Measurements from ENCODE around the gene CAMSAP2.

The CAMSAP2 gene

DNA sequence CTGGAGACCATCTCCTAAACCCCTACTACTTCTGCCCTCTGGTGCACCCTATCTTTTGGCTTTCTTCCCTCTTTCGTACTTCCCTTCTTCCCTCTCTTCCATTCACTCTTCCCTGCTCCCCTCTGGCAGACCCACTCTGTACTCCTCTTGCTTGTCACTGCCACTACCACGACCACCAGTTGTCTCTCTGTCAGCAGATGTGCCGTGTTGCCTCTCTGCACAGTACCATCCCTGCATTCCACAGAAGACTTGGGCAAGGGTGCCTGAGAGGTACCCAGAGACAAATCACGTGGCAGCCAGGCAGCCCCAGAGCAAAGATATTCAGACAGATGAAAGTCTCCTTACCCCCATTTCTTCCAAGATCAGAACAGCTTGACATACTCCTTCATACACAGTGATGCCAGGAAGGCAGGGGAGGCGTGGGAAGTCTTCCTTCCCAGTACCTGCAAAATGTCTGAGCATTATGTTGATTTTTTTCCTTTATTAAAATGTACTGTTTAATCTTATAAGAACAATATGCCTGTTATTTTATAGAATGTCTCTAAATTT is 15.0 kb downstream of the CAMSAP2 start:
- Histone ChIP-seq H3K4me3 (no peak overlapping the region), H3K4me1 (no peaks in the 10 kb centered on the region), H3K4me2 (no peak overlapping the region), H3K9me3 (no peaks in the 10 kb centered on the region), H3K27ac (no peak overlapping the region), H3K9ac (no peak overlapping the region), H3K27me3 (no peaks in the 10 kb centered on the region), H3K36me3 (peaks cover 21% of the 10 kb centered on the region; the same call in 1 of the 2 replicates), H4K20me1 (no peaks in the 10 kb centered on the region)
- no peak for TF ChIP-seq Cebpa-rat (IDR thresholded peaks at IDR 0.05)

DNA sequence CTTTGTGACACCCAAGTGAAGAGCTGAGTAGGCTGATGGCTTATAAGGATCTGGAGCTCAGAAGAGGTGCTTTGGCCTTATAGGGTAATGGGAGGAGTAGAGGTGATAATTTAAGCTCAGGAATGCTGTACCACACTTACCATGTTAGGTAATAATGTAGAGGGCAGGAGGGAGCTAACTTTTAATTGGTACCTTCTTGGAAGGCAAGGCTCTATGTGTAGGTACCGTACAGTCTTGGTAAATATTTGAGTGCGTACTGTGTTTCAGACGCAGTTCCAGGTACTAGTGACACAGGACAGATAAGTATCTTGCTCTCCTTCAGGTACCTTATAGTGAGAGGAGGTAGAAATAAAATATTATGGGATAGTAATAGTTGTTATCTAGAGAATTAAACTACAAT is 16.8 kb downstream of the CAMSAP2 start:
- no peaks in the 10 kb centered on the region for H3K9me3 ChIP-seq
- H3K27me3 ChIP-seq: no peaks in the 10 kb centered on the region
- H3K4me2 ChIP-seq: no peak overlapping the region
- no peak overlapping the region for H3K4me3 ChIP-seq
- no peaks in the 10 kb centered on the region for H3K4me1 ChIP-seq
- no peak overlapping the region for H3K27ac ChIP-seq
- H3K9ac ChIP-seq: no peak overlapping the region
- no peaks in the 10 kb centered on the region for H4K20me1 ChIP-seq
- no peak for TF ChIP-seq Cebpa-rat (IDR thresholded peaks at IDR 0.05)
- peaks cover 15% of the 10 kb centered on the region; the same call in 1 of the 2 replicates for H3K36me3 ChIP-seq

DNA sequence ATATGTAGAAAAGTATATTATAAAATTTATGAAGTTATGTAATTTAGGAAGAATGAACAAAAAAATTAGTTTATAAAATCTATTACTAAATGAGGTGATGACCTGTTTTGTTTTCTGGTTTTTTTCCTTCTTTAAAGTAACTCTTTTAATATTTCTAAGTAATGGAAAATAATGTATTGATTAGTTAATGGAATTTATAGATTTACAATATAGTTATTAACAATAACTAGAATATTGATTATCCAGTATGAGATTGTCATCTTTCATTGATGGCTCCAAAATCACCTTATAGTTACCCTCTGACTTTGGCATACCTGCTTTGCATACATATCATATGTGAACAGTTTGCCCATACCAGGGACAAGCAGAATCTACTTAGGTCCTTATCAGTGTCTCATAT is 23.4 kb downstream of the CAMSAP2 start:
- Histone ChIP-seq H3K4me1 (no peaks in the 10 kb centered on the region), H3K4me3 (no peak overlapping the region), H3K9me3 (no peaks in the 10 kb centered on the region), H3K36me3 (peaks cover 28% of the 10 kb centered on the region), H4K20me1 (no peaks in the 10 kb centered on the region), H3K27ac (no peak overlapping the region), H3K27me3 (no peaks in the 10 kb centered on the region), H3K9ac (no peak overlapping the region), H3K4me2 (no peak overlapping the region)
- no peak for TF ChIP-seq Cebpa-rat (IDR thresholded peaks at IDR 0.05)

DNA sequence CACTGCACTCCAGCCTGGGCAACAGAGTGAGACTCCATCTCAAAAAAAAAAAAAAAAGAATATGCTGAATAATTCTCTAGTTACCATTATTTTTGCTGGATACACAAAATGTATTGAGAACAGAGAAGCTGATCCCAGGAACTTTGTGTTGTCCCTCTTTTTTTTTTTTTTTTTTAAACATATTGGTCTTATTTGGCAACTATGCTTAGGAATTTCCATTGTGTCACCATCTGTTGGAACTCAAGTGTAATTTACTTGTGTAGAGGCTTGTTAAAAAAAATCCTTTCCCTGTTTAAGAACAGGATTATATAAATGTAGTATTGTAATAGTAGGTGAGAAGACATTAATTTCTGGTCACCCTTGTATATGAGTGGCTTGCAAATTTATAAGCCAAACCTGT is 28.6 kb downstream of the CAMSAP2 start:
- peaks cover 44% of the 10 kb centered on the region for H3K36me3 ChIP-seq
- no peak overlapping the region for H3K9ac ChIP-seq
- no peaks in the 10 kb centered on the region for H4K20me1 ChIP-seq
- no peak overlapping the region for H3K4me2 ChIP-seq
- H3K9me3 ChIP-seq: no peaks in the 10 kb centered on the region
- H3K27ac ChIP-seq: no peak overlapping the region
- TF ChIP-seq Cebpa-rat (IDR thresholded peaks at IDR 0.05): no peak
- H3K4me1 ChIP-seq: no peaks in the 10 kb centered on the region
- H3K27me3 ChIP-seq: no peaks in the 10 kb centered on the region
- no peak overlapping the region for H3K4me3 ChIP-seq

DNA sequence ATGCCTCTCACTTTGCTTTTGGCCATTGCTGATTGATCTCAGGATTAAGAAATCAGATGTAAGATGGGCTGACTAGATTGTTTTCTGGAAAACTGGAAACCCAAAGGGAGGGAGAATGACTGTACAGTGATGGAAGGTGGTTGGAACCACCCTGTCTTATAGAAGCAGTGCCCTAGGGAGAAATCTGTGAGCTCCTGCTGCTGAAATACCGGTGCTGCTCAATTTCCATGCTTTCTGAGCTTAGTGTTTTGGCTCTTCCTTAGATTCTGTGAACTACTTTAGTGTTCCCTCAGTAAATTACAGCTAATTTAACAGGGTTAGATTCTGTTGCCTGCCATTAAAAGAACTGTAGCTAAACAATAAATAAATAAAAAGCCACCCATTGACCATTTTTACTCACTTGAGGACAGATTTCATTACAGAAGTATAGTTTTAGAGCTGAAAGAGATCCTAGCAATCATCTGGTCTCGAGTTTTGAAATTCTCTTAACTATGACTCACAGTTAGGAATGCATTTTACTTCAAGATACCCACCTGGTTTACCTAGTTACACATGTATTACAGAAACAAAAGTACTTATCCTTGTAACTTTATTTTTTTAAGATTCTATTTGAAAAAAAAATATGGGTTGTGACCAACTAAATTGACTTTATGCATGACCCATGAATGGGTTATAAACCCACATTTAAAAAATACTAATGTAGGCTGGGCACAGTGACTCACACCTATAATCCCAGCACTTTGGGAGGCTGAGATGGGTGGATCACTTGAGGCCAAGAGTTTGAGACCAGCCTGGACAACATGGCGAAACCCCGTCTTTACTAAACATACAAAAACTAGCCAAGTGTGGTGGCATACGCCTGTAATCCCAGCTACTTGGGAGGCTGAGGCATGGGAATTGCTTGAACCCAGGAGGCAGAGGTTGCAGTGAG is 33.2 kb downstream of the CAMSAP2 start:
- H3K36me3 ChIP-seq: peaks cover 33% of the 10 kb centered on the region
- H3K27ac ChIP-seq: no peak overlapping the region
- no peak overlapping the region for H3K9ac ChIP-seq
- H3K4me3 ChIP-seq: no peak overlapping the region
- no peak for TF ChIP-seq Cebpa-rat (IDR thresholded peaks at IDR 0.05)
- H3K9me3 ChIP-seq: no peaks in the 10 kb centered on the region
- no peak overlapping the region for H3K4me2 ChIP-seq
- no peaks in the 10 kb centered on the region for H4K20me1 ChIP-seq
- peaks cover 26% of the 10 kb centered on the region for H3K4me1 ChIP-seq
- H3K27me3 ChIP-seq: no peaks in the 10 kb centered on the region

DNA sequence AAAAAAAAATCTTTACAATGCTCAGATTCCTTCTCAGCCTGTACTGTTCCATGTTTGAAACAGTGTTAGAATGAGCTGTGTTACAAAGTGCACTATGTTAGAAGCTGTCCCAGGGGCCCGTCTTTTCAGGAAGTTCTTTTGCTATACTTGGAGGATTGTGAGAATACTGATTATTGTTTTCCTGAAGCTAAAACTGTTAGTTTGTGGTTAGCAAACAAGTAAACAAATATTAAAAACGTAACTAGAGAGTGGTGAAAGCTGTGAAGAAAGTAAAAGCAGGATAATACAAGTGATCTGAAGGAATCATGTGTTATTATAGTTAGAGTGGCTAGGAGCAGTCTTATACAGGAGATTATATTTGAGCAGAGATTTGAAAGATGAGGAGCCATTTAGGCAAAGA is 35.6 kb downstream of the CAMSAP2 start:
- Histone ChIP-seq H3K4me2 (peak overlapping the region; percentile 74), H3K27ac (peak overlapping the region; percentile 61; the same call in 1 of the 2 replicates), H3K4me3 (peak overlapping the region; percentile 25; the same call in 1 of the 2 replicates), H3K9me3 (no peaks in the 10 kb centered on the region), H4K20me1 (no peaks in the 10 kb centered on the region), H3K36me3 (peaks cover 20% of the 10 kb centered on the region), H3K27me3 (no peaks in the 10 kb centered on the region), H3K4me1 (peaks cover 26% of the 10 kb centered on the region), H3K9ac (peak overlapping the region; percentile 39)
- TF ChIP-seq Cebpa-rat (IDR thresholded peaks at IDR 0.05): no peak

DNA sequence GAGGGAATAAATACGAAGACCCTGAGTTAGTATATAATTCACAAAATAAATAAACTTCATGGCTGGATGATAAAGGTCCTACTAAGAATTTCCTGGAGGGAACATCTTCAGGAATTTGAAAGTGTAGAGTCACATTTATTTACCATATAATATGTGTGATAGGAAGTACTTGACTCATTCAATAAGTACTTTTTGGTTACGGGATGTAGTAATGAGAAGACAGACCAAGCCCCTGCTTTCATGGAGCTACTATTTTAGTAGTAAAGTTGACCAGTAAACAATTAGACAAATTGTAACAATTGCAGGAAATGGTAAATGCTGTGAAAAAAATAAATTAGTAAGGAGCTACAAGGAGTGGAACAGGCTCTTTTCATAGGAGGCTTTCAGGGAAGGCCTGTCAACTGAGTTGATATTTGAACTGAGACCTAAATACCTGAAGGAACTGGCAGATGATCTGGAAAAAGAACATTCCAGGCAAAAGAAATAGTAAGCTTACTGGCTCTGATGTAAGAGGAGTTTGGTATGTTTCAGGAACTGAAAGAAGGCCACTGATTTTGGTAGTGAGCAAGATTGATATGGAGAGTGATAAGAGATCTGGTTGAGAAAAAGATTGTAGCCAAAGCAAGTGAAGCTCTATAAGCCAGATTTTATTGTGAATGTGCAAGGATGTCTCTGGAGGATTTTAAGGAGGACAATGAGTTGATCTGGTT is 36.2 kb downstream of the CAMSAP2 start:
- TF ChIP-seq Cebpa-rat (IDR thresholded peaks at IDR 0.05): no peak
- Histone ChIP-seq H3K27ac (peak overlapping the region; percentile 61), H3K9me3 (no peaks in the 10 kb centered on the region), H4K20me1 (no peaks in the 10 kb centered on the region), H3K4me2 (peak overlapping the region; percentile 74), H3K27me3 (no peaks in the 10 kb centered on the region), H3K9ac (peak overlapping the region; percentile 43), H3K36me3 (peaks cover 14% of the 10 kb centered on the region; the same call in 1 of the 2 replicates), H3K4me1 (peaks cover 26% of the 10 kb centered on the region), H3K4me3 (peak overlapping the region; percentile 25; the same call in 1 of the 2 replicates)

DNA sequence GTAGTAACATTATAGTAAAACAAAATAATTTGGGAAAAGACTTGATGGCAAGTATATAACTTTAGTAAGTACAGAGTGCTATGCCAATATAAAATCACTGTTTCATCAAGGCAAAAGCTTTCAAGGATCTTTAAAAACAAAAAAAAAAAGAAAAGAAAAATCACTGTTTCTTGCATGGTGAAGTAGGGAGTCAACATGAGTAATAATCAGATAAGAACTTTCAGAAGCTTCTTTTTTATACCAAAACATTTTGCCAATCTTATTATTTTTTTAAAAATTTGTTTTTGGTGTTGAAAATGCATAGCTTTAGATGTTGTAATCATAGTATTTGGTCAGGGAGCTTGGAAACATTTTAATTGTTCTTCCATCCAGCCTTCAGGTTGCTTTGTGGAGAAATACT is 37.2 kb downstream of the CAMSAP2 start:
- H3K27ac ChIP-seq: no peak overlapping the region; the same call in 1 of the 2 replicates
- no peaks in the 10 kb centered on the region for H4K20me1 ChIP-seq
- H3K4me3 ChIP-seq: no peak overlapping the region
- no peaks in the 10 kb centered on the region for H3K9me3 ChIP-seq
- peaks cover 32% of the 10 kb centered on the region for H3K4me1 ChIP-seq
- no peak overlapping the region for H3K4me2 ChIP-seq
- 0 out of 2 replicates have a peak, but pooled peaks cover 5% of the 10 kb centered on the region for H3K36me3 ChIP-seq
- TF ChIP-seq Cebpa-rat (IDR thresholded peaks at IDR 0.05): no peak
- H3K9ac ChIP-seq: no peak overlapping the region
- H3K27me3 ChIP-seq: no peaks in the 10 kb centered on the region

DNA sequence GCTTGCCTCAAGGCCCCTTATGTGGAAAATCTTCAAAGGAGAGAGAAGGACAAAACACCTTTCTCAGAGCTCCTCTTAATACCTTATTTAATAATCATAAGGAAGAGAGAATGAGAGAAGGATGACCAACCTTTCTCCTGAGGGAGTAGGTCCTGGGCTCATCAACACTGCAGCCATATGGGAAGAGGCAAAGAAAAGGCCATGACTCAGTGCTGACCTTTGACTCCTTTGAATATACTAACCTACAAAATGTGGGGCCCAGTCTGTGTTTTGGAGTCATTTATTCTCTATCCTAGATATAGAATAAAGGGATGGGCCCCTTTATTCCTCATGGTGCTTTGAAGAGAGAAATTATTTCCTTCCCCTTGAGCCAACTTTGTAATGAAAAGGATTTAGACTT is 38.3 kb downstream of the CAMSAP2 start:
- no peak for TF ChIP-seq Cebpa-rat (IDR thresholded peaks at IDR 0.05)
- Histone ChIP-seq H3K4me1 (peaks cover 32% of the 10 kb centered on the region), H3K4me3 (no peak overlapping the region), H3K27ac (no peak overlapping the region), H3K4me2 (no peak overlapping the region), H3K9me3 (peaks cover 3% of the 10 kb centered on the region; the same call in 1 of the 2 replicates), H3K27me3 (no peaks in the 10 kb centered on the region), H4K20me1 (no peaks in the 10 kb centered on the region), H3K36me3 (peaks cover 9% of the 10 kb centered on the region; the same call in 1 of the 2 replicates), H3K9ac (no peak overlapping the region)

Data from BLaER1 (cell line).